Loucy (cell line): ENCODE data around the gene SPRYD7.
A peak's percentile ranks its signal among the peaks of the same experiment; 100 is the strongest.

Source experiments
- H2AFZ ChIP-seq: fragments of 200-600 bp; sonication (generic); 2 replicates; pipeline ENCODE4 v1.6.0; 2016; ENCODE audit warnings: antibody characterized with exemption, mild to moderate bottlenecking, low read length, moderate library complexity
- H3F3A ChIP-seq: fragments of 200-600 bp; 2 replicates; pipeline ENCODE4 v1.6.0; 2016; ENCODE audit warnings: antibody characterized with exemption, low read depth, mild to moderate bottlenecking
- H3K27me3 ChIP-seq: fragments of 200-600 bp; sonication (generic); 2 replicates; pipeline ENCODE4 v1.6.1; 2014; ENCODE audit warnings: low read length, mild to moderate bottlenecking; ENCODE audit not compliant: insufficient read depth, poor library complexity, severe bottlenecking
- H3K36me3 ChIP-seq: fragments of 200-600 bp; sonication (generic); 2 replicates; pipeline ENCODE4 v1.6.1; 2016; ENCODE audit warnings: low read length; ENCODE audit not compliant: insufficient read depth
- H3K4me1 ChIP-seq: fragments of 200-600 bp; sonication (generic); 2 replicates; pipeline ENCODE4 v1.5.1; 2014; ENCODE audit warnings: low read length, mild to moderate bottlenecking; ENCODE audit not compliant: insufficient read depth, poor library complexity, severe bottlenecking
- H3K4me2 ChIP-seq: fragments of 200-600 bp; sonication (generic); 2 replicates; pipeline ENCODE4 v1.6.0; 2014; ENCODE audit warnings: antibody characterized with exemption, low read length, low read depth, mild to moderate bottlenecking; ENCODE audit not compliant: poor library complexity, severe bottlenecking
- H3K4me3 ChIP-seq: fragments of 200-600 bp; sonication (generic); 2 replicates; pipeline ENCODE4 v1.5.1; 2014; ENCODE audit warnings: low read length, mild to moderate bottlenecking, mixed read lengths; ENCODE audit not compliant: poor library complexity, severe bottlenecking
- H3K79me2 ChIP-seq: fragments of 200-600 bp; sonication (generic); 2 replicates; pipeline ENCODE4 v1.6.1; 2014; ENCODE audit warnings: low read length; ENCODE audit not compliant: insufficient read depth
- H3K9ac ChIP-seq: fragments of 200-600 bp; sonication (generic); 2 replicates; pipeline ENCODE4 v1.6.0; 2014; ENCODE audit warnings: mild to moderate bottlenecking, low read depth, low read length, moderate library complexity; ENCODE audit not compliant: poor library complexity, severe bottlenecking
- H3K9me2 ChIP-seq: fragments of 200-600 bp; sonication (generic); replicated peaks from 2 replicates; pipeline ENCODE4 v1.6.1; 2016; ENCODE audit warnings: low read depth, low read length, mixed read lengths
- H3K9me3 ChIP-seq: fragments of 200-600 bp; sonication (generic); 2 replicates; pipeline ENCODE4 v1.6.1; 2014; ENCODE audit warnings: mild to moderate bottlenecking, antibody characterized with exemption, low read length, low read depth; ENCODE audit not compliant: insufficient read depth
- H4K20me1 ChIP-seq: fragments of 200-600 bp; sonication (generic); 2 replicates; pipeline ENCODE4 v1.6.0; 2014; ENCODE audit warnings: antibody characterized with exemption, low read length, mild to moderate bottlenecking; ENCODE audit not compliant: insufficient read depth, poor library complexity, severe bottlenecking
- CTCF ChIP-seq: fragments of 200-600 bp; sonication (generic); conservative IDR thresholded peaks from 2 replicates; pipeline ENCODE4 v1.5.1; 2014; ENCODE audit warnings: mild to moderate bottlenecking, antibody characterized with exemption, low read length
- EZH2phosphoT487 ChIP-seq: fragments of 200-600 bp; IDR thresholded peaks from 2 replicates; pipeline ENCODE4 v1.6.1; 2018; ENCODE audit warnings: antibody characterized with exemption, mild to moderate bottlenecking, moderate library complexity, borderline replicate concordance

Gene SPRYD7

GRCh38 chr13:49938314-49938713 is 2.2 kb upstream of the SPRYD7 start:
- no peaks in the 10 kb centered on the region for H3K27me3 ChIP-seq
- H3K4me3 ChIP-seq = no peak overlapping the region
- TF ChIP-seq CTCF (no peak), EZH2phosphoT487 (no peak)
- peaks cover 19% of the 10 kb centered on the region for H3K4me1 ChIP-seq
- H3K4me2 ChIP-seq = no peak overlapping the region
- H3K79me2 ChIP-seq = peaks cover 16% of the 10 kb centered on the region; the same call in 1 of the 2 replicates
- H3K9me2 ChIP-seq = no peaks in the 10 kb centered on the region
- no peaks in the 10 kb centered on the region for H3K36me3 ChIP-seq
- H3K9ac ChIP-seq = no peak overlapping the region
- H3F3A ChIP-seq = no peaks in the 10 kb centered on the region
- no peak overlapping the region for H2AFZ ChIP-seq
- H4K20me1 ChIP-seq = no peaks in the 10 kb centered on the region
- no peaks in the 10 kb centered on the region for H3K9me3 ChIP-seq

- H3K9ac ChIP-seq = peak overlapping the region; percentile 76
- H3K4me1 ChIP-seq = peaks cover 19% of the 10 kb centered on the region
- no peaks in the 10 kb centered on the region for H3K27me3 ChIP-seq
- H3K9me2 ChIP-seq = no peaks in the 10 kb centered on the region
- no peaks in the 10 kb centered on the region for H3F3A ChIP-seq
- TF ChIP-seq CTCF (no peak), EZH2phosphoT487 (no peak)
- H3K4me3 ChIP-seq = peak overlapping the region; percentile 92
- no peaks in the 10 kb centered on the region for H3K9me3 ChIP-seq
- H4K20me1 ChIP-seq = no peaks in the 10 kb centered on the region
- peaks cover 19% of the 10 kb centered on the region; the same call in 1 of the 2 replicates for H3K79me2 ChIP-seq
- no peaks in the 10 kb centered on the region for H3K36me3 ChIP-seq
- peak overlapping the region; percentile 80 for H3K4me2 ChIP-seq
- peak overlapping the region; percentile 95 for H2AFZ ChIP-seq
These were observed 781 bp upstream of the SPRYD7 start for GRCh38 chr13:49936968-49937273.

- Histone ChIP-seq H3K4me3 (peak overlapping the region; percentile 92), H4K20me1 (no peaks in the 10 kb centered on the region), H3K36me3 (no peaks in the 10 kb centered on the region), H3K9me2 (no peaks in the 10 kb centered on the region), H3K9ac (peak overlapping the region; percentile 76), H3K4me1 (peaks cover 19% of the 10 kb centered on the region), H3K27me3 (no peaks in the 10 kb centered on the region), H3K9me3 (no peaks in the 10 kb centered on the region), H3K4me2 (peak overlapping the region; percentile 83), H2AFZ (peak overlapping the region; percentile 95), H3K79me2 (peaks cover 19% of the 10 kb centered on the region; the same call in 1 of the 2 replicates), H3F3A (no peaks in the 10 kb centered on the region)
- no peak for TF ChIP-seq EZH2phosphoT487
- TF ChIP-seq CTCF = no peak
These were observed 717 bp downstream of the SPRYD7 start for GRCh38 chr13:49935171-49936074.
